Measurements from ENCODE around the gene NMT2. TPM values are rescaled to one million over a fixed set of nuclear protein-coding genes. Genes with fewer than 3 reads are reported as not detected.

Gene NMT2
- total and polyA plus RNA-seq, 10 of the 15 experiments (the other 5 are each of a cell fraction or from before 2014, with no cell fraction given): 4.9 to 12.0 (median 9.2) TPM

GRCh38 chr10:15141136-15142054 lies 27.1 kb downstream of the NMT2 start (continued):
- TF ChIP-seq PBX3 (IDR thresholded peaks at IDR 0.05; ENCODE audit: insufficient replicate concordance, low read depth, low read length): no peak
- TF ChIP-seq EED (IDR thresholded peaks at IDR 0.05; ENCODE audit: low read depth): peak; percentile 81
- no peak for TF ChIP-seq SMAD5 (IDR thresholded peaks at IDR 0.05; ENCODE audit: low read depth)
- no peak for TF ChIP-seq TARDBP (IDR thresholded peaks at IDR 0.05; ENCODE audit: borderline replicate concordance)
- TF ChIP-seq E2F4 (IDR thresholded peaks at IDR 0.05; ENCODE audit: low read depth, low read length): no peak
- TF ChIP-seq RUNX3 (IDR thresholded peaks at IDR 0.05; ENCODE audit: low read length): peak; percentile 89
- TF ChIP-seq, protein P1, sequence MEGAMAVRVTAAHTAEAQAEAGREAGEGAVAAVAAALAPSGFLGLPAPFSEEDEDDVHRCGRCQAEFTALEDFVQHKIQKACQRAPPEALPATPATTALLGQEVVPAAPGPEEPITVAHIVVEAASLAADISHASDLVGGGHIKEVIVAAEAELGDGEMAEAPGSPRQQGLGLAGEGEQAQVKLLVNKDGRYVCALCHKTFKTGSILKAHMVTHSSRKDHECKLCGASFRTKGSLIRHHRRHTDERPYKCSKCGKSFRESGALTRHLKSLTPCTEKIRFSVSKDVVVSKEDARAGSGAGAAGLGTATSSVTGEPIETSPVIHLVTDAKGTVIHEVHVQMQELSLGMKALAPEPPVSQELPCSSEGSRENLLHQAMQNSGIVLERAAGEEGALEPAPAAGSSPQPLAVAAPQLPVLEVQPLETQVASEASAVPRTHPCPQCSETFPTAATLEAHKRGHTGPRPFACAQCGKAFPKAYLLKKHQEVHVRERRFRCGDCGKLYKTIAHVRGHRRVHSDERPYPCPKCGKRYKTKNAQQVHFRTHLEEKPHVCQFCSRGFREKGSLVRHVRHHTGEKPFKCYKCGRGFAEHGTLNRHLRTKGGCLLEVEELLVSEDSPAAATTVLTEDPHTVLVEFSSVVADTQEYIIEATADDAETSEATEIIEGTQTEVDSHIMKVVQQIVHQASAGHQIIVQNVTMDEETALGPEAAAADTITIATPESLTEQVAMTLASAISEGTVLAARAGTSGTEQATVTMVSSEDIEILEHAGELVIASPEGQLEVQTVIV (IDR thresholded peaks at IDR 0.05; ENCODE audit: borderline replicate concordance, partially characterized antibody): no peak
- no peak for TF ChIP-seq CEBPZ (IDR thresholded peaks at IDR 0.05; ENCODE audit: low read depth, low read length)
- TF ChIP-seq NFYA (IDR thresholded peaks at IDR 0.05; ENCODE audit: borderline replicate concordance, low read depth, low read length): no peak
- peak; percentile 97 for TF ChIP-seq MTA2 (IDR thresholded peaks at IDR 0.05; ENCODE audit: low read depth)
- no peak for TF ChIP-seq RB1 (IDR thresholded peaks at IDR 0.05; ENCODE audit: borderline replicate concordance)
- TF ChIP-seq MYC (IDR thresholded peaks at IDR 0.05; ENCODE audit: insufficient read depth, insufficient read length, insufficient replicate concordance, low read length, severe bottlenecking): no peak
- TF ChIP-seq TCF12 (IDR thresholded peaks at IDR 0.05; ENCODE audit: low read depth, low read length): peak; percentile 54; the same call in 1 of the 2 replicates
- TF ChIP-seq, protein P2, sequence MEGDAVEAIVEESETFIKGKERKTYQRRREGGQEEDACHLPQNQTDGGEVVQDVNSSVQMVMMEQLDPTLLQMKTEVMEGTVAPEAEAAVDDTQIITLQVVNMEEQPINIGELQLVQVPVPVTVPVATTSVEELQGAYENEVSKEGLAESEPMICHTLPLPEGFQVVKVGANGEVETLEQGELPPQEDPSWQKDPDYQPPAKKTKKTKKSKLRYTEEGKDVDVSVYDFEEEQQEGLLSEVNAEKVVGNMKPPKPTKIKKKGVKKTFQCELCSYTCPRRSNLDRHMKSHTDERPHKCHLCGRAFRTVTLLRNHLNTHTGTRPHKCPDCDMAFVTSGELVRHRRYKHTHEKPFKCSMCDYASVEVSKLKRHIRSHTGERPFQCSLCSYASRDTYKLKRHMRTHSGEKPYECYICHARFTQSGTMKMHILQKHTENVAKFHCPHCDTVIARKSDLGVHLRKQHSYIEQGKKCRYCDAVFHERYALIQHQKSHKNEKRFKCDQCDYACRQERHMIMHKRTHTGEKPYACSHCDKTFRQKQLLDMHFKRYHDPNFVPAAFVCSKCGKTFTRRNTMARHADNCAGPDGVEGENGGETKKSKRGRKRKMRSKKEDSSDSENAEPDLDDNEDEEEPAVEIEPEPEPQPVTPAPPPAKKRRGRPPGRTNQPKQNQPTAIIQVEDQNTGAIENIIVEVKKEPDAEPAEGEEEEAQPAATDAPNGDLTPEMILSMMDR (IDR thresholded peaks at IDR 0.05 in 2 of 3, conservative IDR thresholded peaks at IDR 0.05 in 1 of 3; ENCODE audit: control insufficient read depth in 2 of 3, extremely low read depth in 1 of 3, insufficient read depth in 1 of 3, low read depth in 3 of 3, low read length in 3 of 3): no peak
- TF ChIP-seq BCL11A (IDR thresholded peaks at IDR 0.05; ENCODE audit: low read depth, low read length): peak; percentile 61
- no peak for TF ChIP-seq KAT2A (conservative IDR thresholded peaks at IDR 0.05; ENCODE audit: control insufficient read depth, low read depth, low read length)
- TF ChIP-seq SUZ12 (IDR thresholded peaks at IDR 0.05; ENCODE audit: unreplicated experiment): no peak
- no peak for TF ChIP-seq NFYB (IDR thresholded peaks at IDR 0.05; ENCODE audit: insufficient read depth, low read depth, low read length)

Data from GM12878 (cell line).